Loucy (cell line): ENCODE results near the gene FSTL4.

Source experiments
- H2AFZ ChIP-seq: fragments of 200-600 bp; sonication (generic); 2 replicates; pipeline ENCODE4 v1.6.0; 2016; ENCODE audit warnings: antibody characterized with exemption, mild to moderate bottlenecking, low read length, moderate library complexity
- H3F3A ChIP-seq: fragments of 200-600 bp; 2 replicates; pipeline ENCODE4 v1.6.0; 2016; ENCODE audit warnings: antibody characterized with exemption, low read depth, mild to moderate bottlenecking
- H3K27me3 ChIP-seq: fragments of 200-600 bp; sonication (generic); 2 replicates; pipeline ENCODE4 v1.6.1; 2014; ENCODE audit warnings: low read length, mild to moderate bottlenecking; ENCODE audit not compliant: insufficient read depth, poor library complexity, severe bottlenecking
- H3K36me3 ChIP-seq: fragments of 200-600 bp; sonication (generic); 2 replicates; pipeline ENCODE4 v1.6.1; 2016; ENCODE audit warnings: low read length; ENCODE audit not compliant: insufficient read depth
- H3K4me1 ChIP-seq: fragments of 200-600 bp; sonication (generic); 2 replicates; pipeline ENCODE4 v1.5.1; 2014; ENCODE audit warnings: low read length, mild to moderate bottlenecking; ENCODE audit not compliant: insufficient read depth, poor library complexity, severe bottlenecking
- H3K4me2 ChIP-seq: fragments of 200-600 bp; sonication (generic); 2 replicates; pipeline ENCODE4 v1.6.0; 2014; ENCODE audit warnings: antibody characterized with exemption, low read length, low read depth, mild to moderate bottlenecking; ENCODE audit not compliant: poor library complexity, severe bottlenecking
- H3K4me3 ChIP-seq: fragments of 200-600 bp; sonication (generic); 2 replicates; pipeline ENCODE4 v1.5.1; 2014; ENCODE audit warnings: low read length, mild to moderate bottlenecking, mixed read lengths; ENCODE audit not compliant: poor library complexity, severe bottlenecking
- H3K79me2 ChIP-seq: fragments of 200-600 bp; sonication (generic); 2 replicates; pipeline ENCODE4 v1.6.1; 2014; ENCODE audit warnings: low read length; ENCODE audit not compliant: insufficient read depth
- H3K9ac ChIP-seq: fragments of 200-600 bp; sonication (generic); 2 replicates; pipeline ENCODE4 v1.6.0; 2014; ENCODE audit warnings: mild to moderate bottlenecking, low read depth, low read length, moderate library complexity; ENCODE audit not compliant: poor library complexity, severe bottlenecking
- H3K9me2 ChIP-seq: fragments of 200-600 bp; sonication (generic); replicated peaks from 2 replicates; pipeline ENCODE4 v1.6.1; 2016; ENCODE audit warnings: low read depth, low read length, mixed read lengths
- H3K9me3 ChIP-seq: fragments of 200-600 bp; sonication (generic); 2 replicates; pipeline ENCODE4 v1.6.1; 2014; ENCODE audit warnings: mild to moderate bottlenecking, antibody characterized with exemption, low read length, low read depth; ENCODE audit not compliant: insufficient read depth
- H4K20me1 ChIP-seq: fragments of 200-600 bp; sonication (generic); 2 replicates; pipeline ENCODE4 v1.6.0; 2014; ENCODE audit warnings: antibody characterized with exemption, low read length, mild to moderate bottlenecking; ENCODE audit not compliant: insufficient read depth, poor library complexity, severe bottlenecking
- EZH2phosphoT487 ChIP-seq: fragments of 200-600 bp; IDR thresholded peaks from 2 replicates; pipeline ENCODE4 v1.6.1; 2018; ENCODE audit warnings: antibody characterized with exemption, mild to moderate bottlenecking, moderate library complexity, borderline replicate concordance
- TF ChIP-seq, protein P1 (sequence below): fragments of 200-600 bp; sonication (generic); conservative IDR thresholded peaks from 2 replicates; pipeline ENCODE4 v1.5.1; 2014; ENCODE audit warnings: mild to moderate bottlenecking, antibody characterized with exemption, low read length

FSTL4 gene

DNA sequence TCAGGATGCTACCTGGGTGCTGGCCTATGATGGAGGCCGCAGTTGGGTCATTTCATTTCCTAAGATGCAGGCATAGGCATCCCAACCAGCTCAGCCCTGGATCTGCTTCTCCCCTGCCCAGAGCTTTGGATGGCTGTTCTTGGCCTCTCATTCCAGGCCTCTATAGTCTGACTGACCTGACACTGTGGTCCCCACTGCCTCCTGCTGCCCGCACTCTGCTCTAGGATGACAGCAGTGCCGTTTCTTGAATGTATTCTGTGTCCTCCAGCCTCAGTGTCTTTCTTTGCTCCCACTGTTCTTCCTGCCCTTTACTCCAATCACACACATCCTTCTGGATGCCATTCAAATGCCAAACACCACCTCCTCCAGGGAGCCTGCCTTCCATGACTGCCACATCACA is 324.8 kb downstream of the FSTL4 start:
- H3K4me2 ChIP-seq: no peak overlapping the region
- no peaks in the 10 kb centered on the region for H3K36me3 ChIP-seq
- H4K20me1 ChIP-seq: no peaks in the 10 kb centered on the region
- H3K27me3 ChIP-seq: no peaks in the 10 kb centered on the region
- no peaks in the 10 kb centered on the region for H3K79me2 ChIP-seq
- no peaks in the 10 kb centered on the region for H3K4me1 ChIP-seq
- H3F3A ChIP-seq: no peaks in the 10 kb centered on the region
- H2AFZ ChIP-seq: no peak overlapping the region
- H3K9me2 ChIP-seq: no peaks in the 10 kb centered on the region
- H3K9ac ChIP-seq: no peak overlapping the region
- H3K4me3 ChIP-seq: no peak overlapping the region
- TF ChIP-seq EZH2phosphoT487: no peak
- TF ChIP-seq, protein P1, sequence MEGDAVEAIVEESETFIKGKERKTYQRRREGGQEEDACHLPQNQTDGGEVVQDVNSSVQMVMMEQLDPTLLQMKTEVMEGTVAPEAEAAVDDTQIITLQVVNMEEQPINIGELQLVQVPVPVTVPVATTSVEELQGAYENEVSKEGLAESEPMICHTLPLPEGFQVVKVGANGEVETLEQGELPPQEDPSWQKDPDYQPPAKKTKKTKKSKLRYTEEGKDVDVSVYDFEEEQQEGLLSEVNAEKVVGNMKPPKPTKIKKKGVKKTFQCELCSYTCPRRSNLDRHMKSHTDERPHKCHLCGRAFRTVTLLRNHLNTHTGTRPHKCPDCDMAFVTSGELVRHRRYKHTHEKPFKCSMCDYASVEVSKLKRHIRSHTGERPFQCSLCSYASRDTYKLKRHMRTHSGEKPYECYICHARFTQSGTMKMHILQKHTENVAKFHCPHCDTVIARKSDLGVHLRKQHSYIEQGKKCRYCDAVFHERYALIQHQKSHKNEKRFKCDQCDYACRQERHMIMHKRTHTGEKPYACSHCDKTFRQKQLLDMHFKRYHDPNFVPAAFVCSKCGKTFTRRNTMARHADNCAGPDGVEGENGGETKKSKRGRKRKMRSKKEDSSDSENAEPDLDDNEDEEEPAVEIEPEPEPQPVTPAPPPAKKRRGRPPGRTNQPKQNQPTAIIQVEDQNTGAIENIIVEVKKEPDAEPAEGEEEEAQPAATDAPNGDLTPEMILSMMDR: peak; percentile 60
- no peaks in the 10 kb centered on the region for H3K9me3 ChIP-seq

DNA sequence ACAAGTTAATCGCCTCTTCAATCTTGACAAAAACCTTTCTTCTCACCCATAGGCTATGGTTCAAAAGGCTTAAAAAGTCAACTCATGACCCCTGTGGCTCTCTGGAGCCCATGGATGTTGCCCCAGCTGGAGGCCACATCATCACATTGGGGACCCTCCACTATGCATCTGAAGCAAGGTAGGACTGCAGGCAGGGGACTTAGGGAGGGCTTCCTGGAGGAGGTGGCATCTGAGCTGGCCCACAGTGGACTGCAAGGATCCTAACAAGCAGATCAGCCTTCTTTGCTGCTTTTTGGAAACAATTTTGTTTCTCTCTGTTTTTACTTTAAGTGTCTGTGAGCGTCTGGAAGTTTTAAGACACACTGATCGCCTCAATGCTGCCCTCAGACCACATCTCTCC is 325.9 kb downstream of the FSTL4 start:
- TF ChIP-seq, protein P1: no peak
- no peak for TF ChIP-seq EZH2phosphoT487
- Histone ChIP-seq H2AFZ (no peak overlapping the region), H3K36me3 (no peaks in the 10 kb centered on the region), H4K20me1 (no peaks in the 10 kb centered on the region), H3K9me2 (no peaks in the 10 kb centered on the region), H3K4me2 (no peak overlapping the region), H3K9me3 (no peaks in the 10 kb centered on the region), H3F3A (no peaks in the 10 kb centered on the region), H3K4me1 (no peaks in the 10 kb centered on the region), H3K79me2 (no peaks in the 10 kb centered on the region), H3K27me3 (no peaks in the 10 kb centered on the region), H3K9ac (no peak overlapping the region), H3K4me3 (no peak overlapping the region)

DNA sequence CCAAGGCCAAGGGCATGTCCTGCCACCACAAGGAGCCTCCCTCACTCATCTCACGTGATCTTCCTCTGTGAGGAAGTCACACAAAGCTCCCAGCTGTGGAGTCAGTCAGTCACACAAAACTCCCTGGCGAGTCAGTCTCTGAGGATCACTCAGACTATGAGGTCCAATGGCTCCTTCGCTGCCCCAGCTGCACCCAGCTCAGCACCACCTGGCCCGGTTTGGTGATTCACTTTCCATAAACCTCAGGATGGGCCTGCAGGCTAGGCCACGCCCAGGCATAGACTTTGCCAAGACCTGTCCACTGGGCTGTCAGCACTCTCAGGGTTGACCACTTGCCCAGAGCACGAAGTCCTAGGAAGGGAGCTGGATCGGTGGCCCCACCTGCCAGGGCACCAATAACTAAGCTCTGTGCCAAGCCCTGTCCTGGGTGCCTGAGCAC is 326.7 kb downstream of the FSTL4 start:
- TF ChIP-seq, protein P1: no peak
- TF ChIP-seq EZH2phosphoT487: no peak
- Histone ChIP-seq H3K79me2 (no peaks in the 10 kb centered on the region), H3K4me1 (no peaks in the 10 kb centered on the region), H3K36me3 (no peaks in the 10 kb centered on the region), H3K9me2 (no peaks in the 10 kb centered on the region), H2AFZ (no peak overlapping the region), H3K4me2 (no peak overlapping the region), H4K20me1 (no peaks in the 10 kb centered on the region), H3K27me3 (no peaks in the 10 kb centered on the region), H3K4me3 (no peak overlapping the region), H3K9me3 (no peaks in the 10 kb centered on the region), H3F3A (no peaks in the 10 kb centered on the region), H3K9ac (no peak overlapping the region)
